HEK293 (cell line): ENCODE measurements around the gene CATSPERZ.

Source experiments
- MZF1 ChIP-seq: fragments of 450-650 bp; formaldehyde crosslinking; IDR thresholded peaks from 2 replicates; pipeline ENCODE4 v1.5.1; 2017; ENCODE audit warnings: missing biosample characterization, missing genetic modification characterization, borderline replicate concordance
- REPIN1 ChIP-seq: fragments of 450-650 bp; formaldehyde crosslinking; IDR thresholded peaks from 2 replicates; pipeline ENCODE4 v1.5.1; 2017; ENCODE audit warnings: missing biosample characterization, missing genetic modification characterization, low read depth
- SALL2 ChIP-seq: fragments of 450-650 bp; formaldehyde crosslinking; IDR thresholded peaks from 2 replicates; pipeline ENCODE4 v1.5.0; 2017; ENCODE audit warnings: missing biosample characterization, mild to moderate bottlenecking, missing genetic modification characterization, borderline replicate concordance
- ZBTB20 ChIP-seq: fragments of 450-650 bp; formaldehyde crosslinking; IDR thresholded peaks from 2 replicates; pipeline ENCODE4 v1.5.1; 2016; ENCODE audit warnings: missing biosample characterization, missing genetic modification characterization
- ZBTB48 ChIP-seq: fragments of 450-650 bp; formaldehyde crosslinking; IDR thresholded peaks from 2 replicates; pipeline ENCODE4 v1.5.1; 2016; ENCODE audit warnings: missing biosample characterization, missing genetic modification characterization
- ZBTB8A ChIP-seq: fragments of 450-650 bp; formaldehyde crosslinking; IDR thresholded peaks from 2 replicates; pipeline ENCODE4 v1.5.1; 2016; ENCODE audit warnings: missing biosample characterization, missing genetic modification characterization
- ZIC2 ChIP-seq: fragments of 450-650 bp; formaldehyde crosslinking; IDR thresholded peaks from 2 replicates; pipeline ENCODE4 v1.5.1; 2016; ENCODE audit warnings: missing biosample characterization, missing genetic modification characterization
- ZNF184 ChIP-seq: fragments of 450-650 bp; IDR thresholded peaks from 2 replicates; pipeline ENCODE4 v1.5.1; 2018; ENCODE audit warnings: missing biosample characterization, mild to moderate bottlenecking, missing genetic modification characterization
- ZNF274 ChIP-seq, 2 experiments: fragments of 200-500 bp in 1 of 2; fragments of 450-650 bp in 1 of 2; sonication (Bioruptor generic) in 1 of 2; formaldehyde crosslinking in 1 of 2; IDR thresholded peaks; 2 replicates each; pipeline versions ENCODE4 v1.5.1 to v1.6.1; 2014 to 2016; ENCODE audit warnings: borderline replicate concordance in 1 of 2, inconsistent platforms in 1 of 2, low read length in 1 of 2, missing biosample characterization in 1 of 2, missing genetic modification characterization in 1 of 2
- ZNF501 ChIP-seq: fragments of 450-650 bp; formaldehyde crosslinking; IDR thresholded peaks from 2 replicates; pipeline ENCODE4 v1.5.1; 2016; ENCODE audit warnings: missing biosample characterization, missing genetic modification characterization
- ZNF549 ChIP-seq: fragments of 450-650 bp; IDR thresholded peaks from 2 replicates; pipeline ENCODE4 v1.5.1; 2018; ENCODE audit warnings: missing biosample characterization, missing genetic modification characterization, mild to moderate bottlenecking, inconsistent platforms, moderate library complexity
- ZNF571 ChIP-seq: fragments of 450-650 bp; formaldehyde crosslinking; IDR thresholded peaks from 2 replicates; pipeline ENCODE4 v1.5.0; 2017; ENCODE audit warnings: missing biosample characterization, missing genetic modification characterization
- ZNF596 ChIP-seq: fragments of 450-650 bp; IDR thresholded peaks from 2 replicates; pipeline ENCODE4 v1.5.0; 2018; ENCODE audit warnings: missing biosample characterization, mild to moderate bottlenecking, missing genetic modification characterization, moderate library complexity
- ZNF629 ChIP-seq: fragments of 450-650 bp; formaldehyde crosslinking; IDR thresholded peaks from 2 replicates; pipeline ENCODE4 v1.5.1; 2017; ENCODE audit warnings: missing biosample characterization, missing genetic modification characterization
- ZNF654 ChIP-seq: fragments of 450-650 bp; formaldehyde crosslinking; IDR thresholded peaks from 2 replicates; pipeline ENCODE4 v1.5.1; 2016; ENCODE audit warnings: low read depth, missing biosample characterization, missing genetic modification characterization
- ZNF660 ChIP-seq: fragments of 450-650 bp; IDR thresholded peaks from 2 replicates; pipeline ENCODE4 v1.5.1; 2018; ENCODE audit warnings: missing biosample characterization, mild to moderate bottlenecking, missing genetic modification characterization
- ZNF768 ChIP-seq: fragments of 450-650 bp; formaldehyde crosslinking; IDR thresholded peaks from 2 replicates; pipeline ENCODE4 v1.5.1; 2018; ENCODE audit warnings: missing biosample characterization, mild to moderate bottlenecking, missing genetic modification characterization
- TF ChIP-seq, protein P1 (sequence below): fragments of 450-650 bp; formaldehyde crosslinking; IDR thresholded peaks from 2 replicates; pipeline ENCODE4 v1.5.1; 2016; ENCODE audit warnings: missing biosample characterization, missing genetic modification characterization
- TF ChIP-seq, protein P2 (sequence below): fragments of 450-650 bp; formaldehyde crosslinking; IDR thresholded peaks from 2 replicates; pipeline ENCODE4 v1.5.1; 2016; ENCODE audit warnings: missing biosample characterization, missing genetic modification characterization
- TF ChIP-seq, protein P3 (sequence below): fragments of 450-650 bp; formaldehyde crosslinking; optimal IDR thresholded peaks from 2 replicates; pipeline ENCODE3; 2016; ENCODE audit warnings: missing biosample characterization, mild to moderate bottlenecking, missing genetic modification characterization
- TF ChIP-seq, protein P4 (sequence below): fragments of 450-650 bp; formaldehyde crosslinking; IDR thresholded peaks from 2 replicates; pipeline ENCODE4 v1.5.1; 2016; ENCODE audit warnings: missing biosample characterization, missing genetic modification characterization
- TF ChIP-seq, protein P5 (sequence below): fragments of 450-650 bp; formaldehyde crosslinking; IDR thresholded peaks from 2 replicates; pipeline ENCODE4 v1.5.1; 2017; ENCODE audit warnings: missing biosample characterization, missing genetic modification characterization

CATSPERZ gene

DNA sequence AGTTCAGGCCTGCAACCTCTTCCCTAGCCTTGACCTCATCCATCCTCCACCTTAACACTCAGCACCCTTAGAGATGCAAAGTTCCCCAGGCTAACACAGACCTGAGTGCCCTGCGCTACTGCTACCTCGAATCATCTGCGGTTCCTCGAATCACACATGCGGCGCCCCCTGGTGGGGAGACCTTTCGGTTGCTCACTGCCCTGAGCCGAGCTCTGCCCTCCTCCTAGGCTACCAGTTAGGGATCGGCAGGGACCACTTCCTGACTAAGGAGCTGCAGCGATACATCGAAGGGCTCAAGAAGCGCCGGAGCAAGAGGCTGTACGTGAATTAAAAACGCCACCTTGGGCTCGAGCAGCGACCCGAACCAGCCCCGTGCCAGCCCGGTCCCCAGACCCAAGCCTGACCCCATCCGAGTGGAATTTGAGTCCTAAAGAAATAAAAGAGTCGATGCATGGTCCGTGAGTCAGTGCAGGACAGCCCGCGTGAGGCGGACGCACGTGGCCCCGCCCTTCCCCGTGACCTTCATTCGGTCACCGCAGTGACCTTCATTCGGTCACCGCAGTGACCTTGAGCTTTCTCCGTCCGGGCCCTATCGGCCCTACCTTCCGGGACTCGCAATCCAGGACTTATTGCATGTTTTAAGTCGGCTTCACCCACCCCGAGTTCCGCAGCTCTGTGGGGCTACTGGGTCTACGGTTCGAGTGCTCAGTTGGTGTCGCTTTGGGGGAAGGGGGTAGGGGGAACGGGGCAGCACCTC, 4.3 kb downstream of the CATSPERZ start (continued):
- TF ChIP-seq ZNF184 = no peak
- TF ChIP-seq ZBTB8A (tag by site-specific recombination) = 0 out of 2 replicates have a peak, but pooled peaks have one; percentile 51
- TF ChIP-seq SALL2 (tag by site-specific recombination) = no peak
- no peak for TF ChIP-seq ZNF596
- TF ChIP-seq ZNF571 = no peak
- TF ChIP-seq ZIC2 (tag by site-specific recombination) = no peak
- TF ChIP-seq, protein P1, sequence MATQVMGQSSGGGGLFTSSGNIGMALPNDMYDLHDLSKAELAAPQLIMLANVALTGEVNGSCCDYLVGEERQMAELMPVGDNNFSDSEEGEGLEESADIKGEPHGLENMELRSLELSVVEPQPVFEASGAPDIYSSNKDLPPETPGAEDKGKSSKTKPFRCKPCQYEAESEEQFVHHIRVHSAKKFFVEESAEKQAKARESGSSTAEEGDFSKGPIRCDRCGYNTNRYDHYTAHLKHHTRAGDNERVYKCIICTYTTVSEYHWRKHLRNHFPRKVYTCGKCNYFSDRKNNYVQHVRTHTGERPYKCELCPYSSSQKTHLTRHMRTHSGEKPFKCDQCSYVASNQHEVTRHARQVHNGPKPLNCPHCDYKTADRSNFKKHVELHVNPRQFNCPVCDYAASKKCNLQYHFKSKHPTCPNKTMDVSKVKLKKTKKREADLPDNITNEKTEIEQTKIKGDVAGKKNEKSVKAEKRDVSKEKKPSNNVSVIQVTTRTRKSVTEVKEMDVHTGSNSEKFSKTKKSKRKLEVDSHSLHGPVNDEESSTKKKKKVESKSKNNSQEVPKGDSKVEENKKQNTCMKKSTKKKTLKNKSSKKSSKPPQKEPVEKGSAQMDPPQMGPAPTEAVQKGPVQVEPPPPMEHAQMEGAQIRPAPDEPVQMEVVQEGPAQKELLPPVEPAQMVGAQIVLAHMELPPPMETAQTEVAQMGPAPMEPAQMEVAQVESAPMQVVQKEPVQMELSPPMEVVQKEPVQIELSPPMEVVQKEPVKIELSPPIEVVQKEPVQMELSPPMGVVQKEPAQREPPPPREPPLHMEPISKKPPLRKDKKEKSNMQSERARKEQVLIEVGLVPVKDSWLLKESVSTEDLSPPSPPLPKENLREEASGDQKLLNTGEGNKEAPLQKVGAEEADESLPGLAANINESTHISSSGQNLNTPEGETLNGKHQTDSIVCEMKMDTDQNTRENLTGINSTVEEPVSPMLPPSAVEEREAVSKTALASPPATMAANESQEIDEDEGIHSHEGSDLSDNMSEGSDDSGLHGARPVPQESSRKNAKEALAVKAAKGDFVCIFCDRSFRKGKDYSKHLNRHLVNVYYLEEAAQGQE (tag by site-specific recombination) = no peak
- peak; percentile 19; the same call in 1 of the 2 replicates for TF ChIP-seq ZNF629
- peak; percentile 99 for TF ChIP-seq ZBTB48 (tag by site-specific recombination)
- TF ChIP-seq, protein P2, sequence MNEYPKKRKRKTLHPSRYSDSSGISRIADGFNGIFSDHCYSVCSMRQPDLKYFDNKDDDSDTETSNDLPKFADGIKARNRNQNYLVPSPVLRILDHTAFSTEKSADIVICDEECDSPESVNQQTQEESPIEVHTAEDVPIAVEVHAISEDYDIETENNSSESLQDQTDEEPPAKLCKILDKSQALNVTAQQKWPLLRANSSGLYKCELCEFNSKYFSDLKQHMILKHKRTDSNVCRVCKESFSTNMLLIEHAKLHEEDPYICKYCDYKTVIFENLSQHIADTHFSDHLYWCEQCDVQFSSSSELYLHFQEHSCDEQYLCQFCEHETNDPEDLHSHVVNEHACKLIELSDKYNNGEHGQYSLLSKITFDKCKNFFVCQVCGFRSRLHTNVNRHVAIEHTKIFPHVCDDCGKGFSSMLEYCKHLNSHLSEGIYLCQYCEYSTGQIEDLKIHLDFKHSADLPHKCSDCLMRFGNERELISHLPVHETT (tag by site-specific recombination) = no peak
- peak; percentile 46; the same call in 1 of the 2 replicates for TF ChIP-seq ZBTB20 (tag by site-specific recombination)
- peak; percentile 57; the same call in 1 of the 2 replicates for TF ChIP-seq ZNF501 (tag by site-specific recombination)
- no peak for TF ChIP-seq ZNF549
- no peak for TF ChIP-seq ZNF768 (tag by site-specific recombination)
- TF ChIP-seq, protein P3, sequence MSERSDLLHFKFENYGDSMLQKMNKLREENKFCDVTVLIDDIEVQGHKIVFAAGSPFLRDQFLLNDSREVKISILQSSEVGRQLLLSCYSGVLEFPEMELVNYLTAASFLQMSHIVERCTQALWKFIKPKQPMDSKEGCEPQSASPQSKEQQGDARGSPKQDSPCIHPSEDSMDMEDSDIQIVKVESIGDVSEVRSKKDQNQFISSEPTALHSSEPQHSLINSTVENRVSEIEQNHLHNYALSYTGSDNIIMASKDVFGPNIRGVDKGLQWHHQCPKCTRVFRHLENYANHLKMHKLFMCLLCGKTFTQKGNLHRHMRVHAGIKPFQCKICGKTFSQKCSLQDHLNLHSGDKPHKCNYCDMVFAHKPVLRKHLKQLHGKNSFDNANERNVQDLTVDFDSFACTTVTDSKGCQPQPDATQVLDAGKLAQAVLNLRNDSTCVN (tag by site-specific recombination) = peak; percentile 37
- TF ChIP-seq MZF1 (tag by site-specific recombination) = 0 out of 2 replicates have a peak, but pooled peaks have one; percentile 40
- TF ChIP-seq, protein P4, sequence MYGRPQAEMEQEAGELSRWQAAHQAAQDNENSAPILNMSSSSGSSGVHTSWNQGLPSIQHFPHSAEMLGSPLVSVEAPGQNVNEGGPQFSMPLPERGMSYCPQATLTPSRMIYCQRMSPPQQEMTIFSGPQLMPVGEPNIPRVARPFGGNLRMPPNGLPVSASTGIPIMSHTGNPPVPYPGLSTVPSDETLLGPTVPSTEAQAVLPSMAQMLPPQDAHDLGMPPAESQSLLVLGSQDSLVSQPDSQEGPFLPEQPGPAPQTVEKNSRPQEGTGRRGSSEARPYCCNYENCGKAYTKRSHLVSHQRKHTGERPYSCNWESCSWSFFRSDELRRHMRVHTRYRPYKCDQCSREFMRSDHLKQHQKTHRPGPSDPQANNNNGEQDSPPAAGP = no peak
- TF ChIP-seq REPIN1 = no peak
- peak; percentile 42 for TF ChIP-seq ZNF654 (tag by site-specific recombination)
- TF ChIP-seq, protein P5, sequence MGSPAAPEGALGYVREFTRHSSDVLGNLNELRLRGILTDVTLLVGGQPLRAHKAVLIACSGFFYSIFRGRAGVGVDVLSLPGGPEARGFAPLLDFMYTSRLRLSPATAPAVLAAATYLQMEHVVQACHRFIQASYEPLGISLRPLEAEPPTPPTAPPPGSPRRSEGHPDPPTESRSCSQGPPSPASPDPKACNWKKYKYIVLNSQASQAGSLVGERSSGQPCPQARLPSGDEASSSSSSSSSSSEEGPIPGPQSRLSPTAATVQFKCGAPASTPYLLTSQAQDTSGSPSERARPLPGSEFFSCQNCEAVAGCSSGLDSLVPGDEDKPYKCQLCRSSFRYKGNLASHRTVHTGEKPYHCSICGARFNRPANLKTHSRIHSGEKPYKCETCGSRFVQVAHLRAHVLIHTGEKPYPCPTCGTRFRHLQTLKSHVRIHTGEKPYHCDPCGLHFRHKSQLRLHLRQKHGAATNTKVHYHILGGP = peak; percentile 85
- no peak; the same call in 1 of the 2 replicates for TF ChIP-seq ZNF660 (tag by site-specific recombination)
- no peak for TF ChIP-seq ZNF274 (IDR thresholded peaks at IDR 0.05; ENCODE audit: low read length)
- TF ChIP-seq ZNF274 (tag by site-specific recombination; IDR thresholded peaks at IDR 0.05; ENCODE audit: borderline replicate concordance) = no peak
